NCI-H1436 (cell line): Measurements from ENCODE around the gene SMAD7.

Experiments
- DNase-seq: peaks from one replicate; lab custom pipeline; 2025; lab: John Stamatoyannopoulos, UW

The SMAD7 gene

DNA sequence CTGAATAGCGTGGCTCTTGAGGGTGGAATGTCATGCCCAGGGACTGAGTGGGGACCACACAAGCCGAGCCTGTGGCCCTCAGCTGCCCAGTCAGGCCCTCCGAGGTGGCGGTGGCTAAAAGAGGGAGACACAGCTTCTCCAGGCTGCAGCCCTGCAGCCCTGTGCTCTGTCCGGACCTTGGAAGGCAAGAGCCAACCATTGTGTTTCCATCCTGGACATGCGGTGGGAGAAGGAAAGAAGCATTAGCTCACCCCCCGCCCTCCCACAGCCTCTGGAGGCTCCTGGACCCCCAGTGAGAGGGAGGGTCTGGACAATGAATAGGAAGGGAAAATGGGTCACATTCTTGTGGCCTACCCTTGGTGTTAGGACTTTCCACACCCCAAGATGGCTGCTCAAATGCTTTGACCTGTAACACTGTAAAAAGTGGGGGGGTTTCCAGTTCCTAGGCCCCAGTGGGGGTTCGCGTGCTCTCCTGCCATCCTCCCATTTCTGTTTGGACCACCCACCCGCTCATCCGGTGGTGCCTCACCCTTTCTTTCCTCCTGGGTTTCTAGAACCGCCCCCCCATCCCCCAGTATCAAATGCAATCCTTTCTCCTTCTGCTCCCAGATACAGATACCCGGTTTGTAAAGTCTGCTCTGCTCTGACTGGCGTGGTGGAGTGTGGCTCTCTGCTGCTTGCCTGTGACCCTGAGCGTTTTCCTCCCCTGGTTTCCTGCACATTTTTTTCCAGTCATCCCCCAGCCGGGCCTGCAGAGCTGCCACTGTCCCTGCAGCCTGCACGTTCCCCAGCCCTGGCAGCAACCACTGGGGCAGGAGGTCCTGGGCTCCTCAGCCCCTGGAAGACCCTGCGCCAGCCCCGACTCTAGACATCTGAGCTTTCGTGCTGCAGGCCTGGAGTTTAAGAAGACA, 36.3 kb upstream of the SMAD7 start:
- DNase-seq = no peak

GRCh38 chr18:48985161-48985560, 34.4 kb upstream of the SMAD7 start:
- DNase-seq = no peak

GRCh38 chr18:48983793-48984437, 33.1 kb upstream of the SMAD7 start:
- DNase-seq = peak; percentile 83

DNA sequence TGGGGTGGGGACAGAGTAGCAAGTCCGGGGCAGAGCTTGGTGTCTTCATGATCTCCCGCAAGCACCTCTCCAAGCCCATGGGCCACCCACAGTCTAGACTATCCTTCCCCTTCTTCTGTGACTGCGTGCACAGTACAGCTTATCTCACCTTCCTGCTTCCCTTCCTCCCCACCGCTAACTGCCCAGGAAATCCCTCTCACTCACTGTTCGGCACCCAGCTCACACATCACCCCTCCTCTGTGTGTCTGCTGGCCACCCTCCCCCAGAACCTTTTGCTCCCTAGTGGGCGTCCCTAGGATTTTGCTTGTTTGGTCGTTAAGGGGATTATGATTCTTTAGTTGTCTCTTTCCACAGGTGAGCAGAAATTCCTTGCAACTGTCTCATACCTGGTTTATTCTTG, 31.5 kb upstream of the SMAD7 start:
- DNase-seq = no peak

GRCh38 chr18:48979944-48980890, 29.5 kb upstream of the SMAD7 start:
- no peak for DNase-seq

DNA sequence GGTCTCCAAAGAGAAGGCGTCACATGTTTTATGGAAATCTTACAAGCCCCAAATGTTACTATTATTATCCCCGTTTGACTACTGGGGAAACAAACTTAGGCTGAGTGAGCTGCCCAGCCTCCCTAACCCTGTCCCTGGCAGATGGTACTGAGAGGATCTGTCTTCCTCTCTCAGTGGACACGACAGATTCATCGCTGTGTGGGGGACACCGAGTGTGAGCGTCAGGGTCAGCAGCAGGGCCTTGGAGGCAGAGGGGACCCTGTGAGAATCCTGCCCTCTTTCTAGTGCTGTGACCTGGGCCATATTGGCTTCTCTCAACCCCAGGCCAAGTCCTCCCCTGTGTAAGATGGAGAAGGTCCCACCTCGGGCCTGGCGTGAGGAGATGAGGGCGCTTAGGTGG, 27.1 kb upstream of the SMAD7 start:
- DNase-seq = no peak

GRCh38 chr18:48975817-48976649, 25.3 kb upstream of the SMAD7 start:
- peak; percentile 47 for DNase-seq

DNA sequence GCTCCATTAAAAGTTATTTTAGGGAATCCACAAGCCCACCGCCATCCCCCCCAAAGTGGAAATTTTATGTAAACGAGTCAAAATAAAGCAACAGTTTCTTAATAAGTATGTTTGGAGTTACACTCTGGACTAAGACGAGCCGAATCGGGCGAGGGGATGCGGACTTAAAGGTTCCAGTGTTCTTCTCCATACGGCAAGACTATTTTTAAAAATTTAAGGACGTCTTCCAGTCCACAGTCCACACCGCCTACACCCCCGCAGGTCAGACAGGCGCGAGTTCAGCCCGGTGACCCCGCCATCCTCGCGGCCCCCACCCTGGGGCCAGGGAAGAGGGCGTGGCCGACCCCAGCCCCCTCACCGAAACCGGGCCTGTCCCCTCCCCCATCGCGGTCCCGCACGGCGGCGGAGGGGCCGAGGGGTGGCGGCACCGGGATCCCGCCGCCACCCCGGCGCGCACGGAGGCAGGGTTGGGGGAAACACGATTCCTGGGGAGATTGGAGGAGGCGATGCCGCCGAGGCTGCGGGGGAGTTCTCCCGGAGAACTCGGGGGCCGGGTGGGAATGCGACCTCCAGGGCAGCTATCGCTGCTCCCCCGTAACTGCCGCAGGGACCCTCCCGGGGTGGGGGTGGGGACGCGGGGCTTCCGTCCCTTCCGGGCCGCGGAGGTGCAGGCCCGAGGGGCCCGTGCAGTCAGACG, 24.5 kb upstream of the SMAD7 start:
- no peak for DNase-seq

GRCh38 chr18:48974304-48975119, 23.7 kb upstream of the SMAD7 start:
- DNase-seq = no peak

- no peak for DNase-seq
Observed at GRCh38 chr18:48973731-48974130, 23.0 kb upstream of the SMAD7 start.

- no peak for DNase-seq
Observed at GRCh38 chr18:48968412-48969215, 17.8 kb upstream of the SMAD7 start.

DNA sequence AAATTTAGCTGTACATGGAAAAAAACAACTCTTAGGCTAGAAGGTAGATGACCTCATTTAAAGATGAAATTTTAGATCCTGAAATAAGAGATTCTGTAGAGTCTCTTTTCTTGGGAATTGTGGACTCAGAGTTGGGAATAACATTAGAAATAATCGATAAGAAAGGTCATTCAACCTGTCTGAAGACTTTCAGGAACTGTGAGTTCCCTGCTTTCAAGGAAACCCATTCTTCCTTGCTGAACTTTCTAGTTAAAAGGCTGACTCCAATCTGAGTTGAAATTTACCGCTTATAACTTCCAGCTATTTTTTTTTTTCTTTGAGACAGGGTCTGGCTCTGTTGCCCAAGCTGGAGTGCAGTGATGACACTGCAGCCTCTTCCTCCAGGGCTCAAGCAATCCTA, 16.8 kb upstream of the SMAD7 start:
- DNase-seq = no peak

DNA sequence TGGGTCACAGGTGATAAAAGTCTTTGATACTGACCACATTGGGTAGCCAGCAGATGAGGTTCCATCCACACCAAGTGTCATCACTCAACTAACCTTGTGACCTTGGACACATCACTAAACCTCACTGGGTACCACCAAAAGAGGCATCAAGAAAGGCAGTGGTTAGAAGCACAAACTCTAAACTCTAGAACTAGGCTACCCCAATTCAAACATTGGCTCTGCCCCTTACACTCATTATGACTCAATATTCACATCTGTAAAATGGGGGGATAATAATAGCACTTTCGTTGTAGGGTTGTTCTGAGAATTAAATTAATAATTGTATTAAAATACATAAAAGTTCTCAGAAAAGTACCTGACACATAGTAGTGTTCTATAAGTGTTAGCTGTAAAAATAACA, 15.8 kb upstream of the SMAD7 start:
- DNase-seq = no peak

DNA sequence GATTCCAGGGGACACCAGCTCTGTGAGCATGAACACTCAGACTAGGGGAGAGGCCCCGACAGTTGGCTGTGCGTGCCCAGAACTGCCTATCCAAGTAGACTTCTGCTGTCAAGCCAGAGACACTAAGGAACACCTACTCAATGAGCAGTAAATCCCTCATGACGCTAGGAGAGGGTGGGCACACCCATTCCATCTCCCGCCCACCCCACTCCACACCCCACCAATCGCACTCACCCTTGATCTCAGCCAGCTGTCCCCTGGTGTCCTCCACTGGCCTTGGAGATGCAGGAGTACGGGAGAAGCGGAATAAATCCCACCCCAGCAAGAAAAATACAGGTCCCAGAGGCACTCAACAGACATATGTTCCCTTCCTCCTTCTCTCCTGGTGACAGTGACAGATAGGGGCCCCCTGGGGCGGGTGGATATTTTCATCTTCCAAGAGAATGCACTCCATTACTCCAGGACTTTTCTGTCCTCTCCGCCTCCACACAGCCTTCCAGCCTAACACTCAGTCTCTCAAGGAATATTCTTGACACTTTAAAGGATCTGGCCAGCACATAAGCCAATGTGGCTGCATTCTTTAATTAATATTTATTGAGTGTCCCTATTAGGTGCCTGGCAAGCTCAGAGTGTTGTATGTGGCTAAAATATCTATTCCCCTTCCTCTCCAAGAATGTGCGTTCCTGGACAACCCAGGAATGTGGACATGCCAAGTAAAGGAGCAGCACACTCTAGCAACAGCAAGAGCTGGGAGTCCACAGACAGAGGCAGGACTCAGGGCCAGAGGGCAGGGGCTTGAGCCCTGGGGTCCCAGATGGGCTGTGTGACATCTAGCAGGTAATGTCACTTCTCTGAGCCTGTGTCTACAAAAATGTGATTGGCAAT, 13.1 kb upstream of the SMAD7 start:
- no peak for DNase-seq

DNA sequence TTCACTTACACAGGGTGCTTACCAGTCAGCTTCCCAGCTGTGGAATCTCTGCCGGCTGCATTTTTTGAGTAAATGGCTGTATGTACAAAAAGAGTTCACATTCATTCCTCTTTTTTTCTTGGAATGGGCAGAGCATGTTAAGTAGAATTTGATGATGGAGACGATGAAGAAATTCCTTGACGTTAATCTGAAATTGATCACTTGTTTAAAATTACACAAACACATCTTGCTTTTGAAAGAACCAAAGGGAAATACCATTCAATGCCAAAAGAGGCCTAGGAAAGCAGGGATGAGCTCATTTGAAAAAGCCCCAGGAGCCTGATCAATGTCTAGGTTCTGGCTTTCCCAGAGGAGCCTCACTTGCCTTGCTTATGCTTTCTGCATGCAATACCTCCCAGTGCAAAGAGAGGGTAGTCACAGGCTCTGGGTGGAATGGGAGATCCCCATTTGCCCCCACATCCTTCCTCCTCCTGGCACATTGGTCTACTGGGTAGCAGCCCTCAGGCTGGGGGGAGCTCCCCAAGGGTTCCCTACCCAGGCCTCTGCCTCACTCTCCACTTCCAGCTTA, 12.3 kb upstream of the SMAD7 start:
- no peak for DNase-seq

GRCh38 chr18:48962252-48962993, 11.7 kb upstream of the SMAD7 start:
- no peak for DNase-seq

DNA sequence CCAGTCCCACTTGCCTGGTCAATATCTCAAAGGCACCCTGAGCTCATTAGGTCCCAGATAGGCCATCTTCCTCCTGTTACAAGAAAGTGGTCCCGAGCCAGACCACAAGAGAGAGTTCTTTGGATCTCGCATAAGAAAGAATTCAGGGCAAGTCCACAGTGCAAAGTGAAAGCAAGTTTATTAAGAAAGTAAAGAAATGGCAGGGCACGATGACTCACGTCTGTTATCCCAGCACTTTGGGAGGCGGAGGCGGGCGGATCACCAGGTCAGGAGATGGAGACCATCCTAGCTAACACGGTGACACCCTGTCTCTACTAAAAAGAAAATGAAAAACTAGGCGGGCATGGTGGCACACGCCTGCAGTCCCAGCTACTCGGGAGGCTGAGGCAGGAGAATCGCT, 10.8 kb upstream of the SMAD7 start:
- DNase-seq = no peak
